Vagina (tissue), 2 donors: Measurements from ENCODE around the gene PSMA7. TPM values are rescaled to one million over a fixed set of nuclear protein-coding genes. Genes with fewer than 3 reads are reported as not detected.

ENCODE experiments used
- DNase-seq, 2 donors: peaks; one replicate each; pipeline ENCODE4 v3.0.0-alpha.2; 2017; ENCODE audit errors: extremely low spot score in 2 of 2
- H3K27ac ChIP-seq: fragments of 200-600 bp; sonication (generic); one replicate; pipeline ENCODE4 v1.5.1; 2019
- H3K27me3 ChIP-seq: fragments of 200-600 bp; sonication (generic); one replicate; pipeline ENCODE4 v1.5.1; 2019
- H3K36me3 ChIP-seq, 2 donors: fragments of 200-600 bp; sonication (generic); one replicate each; pipeline ENCODE4 v1.5.1; 2017 to 2019
- H3K4me1 ChIP-seq: fragments of 200-600 bp; sonication (generic); one replicate; pipeline ENCODE4 v1.5.1; 2019
- H3K4me3 ChIP-seq, 2 donors: fragments of 200-600 bp; sonication (generic); 1 replicate in 1 of 2; 2 replicates in 1 of 2; pipeline ENCODE4 v1.5.1; 2016 to 2019
- H3K9me3 ChIP-seq: fragments of 200-600 bp; sonication (generic); one replicate; pipeline ENCODE4 v1.5.1; 2019
- CTCF ChIP-seq, 3 experiments: fragments of 450-650 bp in 2 of 3; fragments of 200-600 bp in 1 of 3; sonication (generic) in 1 of 3; IDR thresholded peaks; one replicate each; pipeline ENCODE4 v1.5.1; 2017 to 2019; ENCODE audit warnings: antibody characterized with exemption in 3 of 3, mild to moderate bottlenecking in 2 of 3, moderate library complexity in 2 of 3
- POLR2A ChIP-seq, 2 donors: fragments of 450-650 bp; IDR thresholded peaks; one replicate each; pipeline ENCODE4 v1.6.1; 2017; ENCODE audit warnings: antibody characterized with exemption in 2 of 2, mild to moderate bottlenecking in 2 of 2, moderate library complexity in 2 of 2
- POLR2AphosphoS5 ChIP-seq, 2 donors: sonication (generic); formaldehyde crosslinking; IDR thresholded peaks; one replicate each; pipeline ENCODE4 v1.9.0; 2017; ENCODE audit warnings: antibody characterized with exemption in 2 of 2, mild to moderate bottlenecking in 2 of 2, low read depth in 1 of 2; ENCODE audit not compliant: insufficient read depth in 1 of 2
- intact Hi-C: fragments of 100-400 bp; cut with DNase I; formaldehyde crosslinking; loops from one replicate; pipeline ENCODE4 v1.15.1; 2023
- total RNA-seq: library from RNA; depleted of rRNA; stranded (reverse); fragments of >200 nt; gene quantifications from one replicate; pipeline ENCODE4 v1.2.3, GENCODE V29; 2016

Gene PSMA7
- total RNA-seq, 1 donor from 2014 or later, result 319 TPM

DNA sequence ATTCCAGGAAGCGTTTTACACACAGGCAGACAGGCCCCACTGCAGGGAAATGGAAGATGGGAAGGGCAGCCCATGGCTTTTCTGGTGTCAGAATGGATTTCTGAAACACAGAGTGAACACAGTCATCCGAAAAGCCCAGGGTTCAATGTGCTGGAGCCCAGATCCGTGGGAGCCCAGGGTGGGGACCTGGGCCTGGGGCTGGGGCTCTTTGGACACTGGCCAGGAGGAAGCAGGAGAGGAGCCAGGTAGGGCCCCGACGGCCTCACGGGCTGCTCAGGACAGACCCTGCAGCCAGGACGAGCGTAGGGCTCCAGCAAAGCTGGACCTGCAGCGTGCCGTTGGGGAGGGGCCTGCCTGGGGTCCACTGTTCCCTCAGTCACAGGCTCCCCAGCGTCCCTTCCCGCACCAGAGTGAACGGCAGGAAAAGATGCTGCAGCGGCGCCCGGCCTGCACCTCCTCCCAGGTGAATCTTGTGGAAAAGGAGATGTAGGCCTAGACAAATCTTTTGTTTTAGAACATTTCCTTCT, 45.2 kb downstream of the PSMA7 start:
- Histone ChIP-seq H3K9me3 (no peaks in the 10 kb centered on the region), H3K36me3 (no peaks in the 10 kb centered on the region), H3K27me3 (no peaks in the 10 kb centered on the region), H3K27ac (no peak overlapping the region), H3K4me3 (no peak overlapping the region), H3K4me1 (no peaks in the 10 kb centered on the region)
- DNase-seq, result no peak
- TF ChIP-seq CTCF (IDR thresholded peaks at IDR 0.05) (no peak), POLR2AphosphoS5 (IDR thresholded peaks at IDR 0.05; ENCODE audit: insufficient read depth in 1 of 2, low read depth in 1 of 2) (no peak), POLR2A (IDR thresholded peaks at IDR 0.05) (no peak)
- intact Hi-C loops, result no loop called here

DNA sequence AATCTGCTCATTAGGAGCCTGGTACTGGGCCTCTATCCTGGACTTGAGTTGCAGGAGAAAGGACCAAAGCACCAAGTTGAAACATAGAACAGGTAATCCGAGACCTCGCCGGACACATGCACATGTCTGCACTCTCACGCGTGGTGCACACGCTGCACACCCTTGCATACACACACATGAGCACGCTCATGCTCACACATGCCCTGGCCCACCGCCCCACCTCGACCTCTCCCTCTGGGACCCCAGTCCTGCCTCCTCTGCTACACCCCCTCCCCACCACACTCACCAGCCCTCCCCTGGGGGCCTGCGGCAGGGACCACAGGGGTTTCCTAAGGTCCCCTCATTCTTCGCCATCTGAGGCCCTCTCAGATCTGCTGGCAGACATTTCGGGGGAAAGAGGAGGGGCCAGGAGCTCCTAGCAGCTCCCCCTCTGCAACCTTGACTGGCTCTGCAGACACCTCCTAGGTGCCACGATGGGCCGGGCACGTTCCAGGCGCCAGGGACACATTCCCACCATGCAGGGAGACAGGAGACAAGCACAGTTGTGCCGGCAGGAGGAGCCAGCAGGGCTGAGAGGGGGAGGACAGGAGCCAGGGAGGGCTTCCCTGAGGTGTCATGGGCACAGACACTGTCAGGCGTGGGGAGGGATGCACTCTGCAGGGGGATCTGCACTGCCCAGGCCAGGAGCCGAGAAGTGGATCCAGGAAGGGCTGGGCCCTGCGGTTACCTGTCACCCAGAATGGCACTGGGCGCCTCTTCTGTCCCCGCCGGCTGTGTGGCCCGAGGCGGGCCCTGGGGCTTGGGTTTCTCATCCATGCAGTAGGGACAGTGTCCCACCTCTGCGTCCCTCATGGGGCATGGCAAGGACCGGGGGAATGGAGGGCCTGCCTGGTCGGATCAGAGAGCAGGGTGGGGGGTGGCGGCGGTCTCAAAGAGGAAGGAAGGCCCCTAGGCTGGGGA, 46.5 kb downstream of the PSMA7 start:
- no peaks in the 10 kb centered on the region for H3K36me3 ChIP-seq
- no peaks in the 10 kb centered on the region for H3K4me1 ChIP-seq
- no peaks in the 10 kb centered on the region for H3K9me3 ChIP-seq
- intact Hi-C loops, result no loop called here
- H3K4me3 ChIP-seq, result no peak overlapping the region
- no peak overlapping the region for H3K27ac ChIP-seq
- no peak for DNase-seq
- TF ChIP-seq POLR2AphosphoS5 (IDR thresholded peaks at IDR 0.05; ENCODE audit: insufficient read depth in 1 of 2, low read depth in 1 of 2) (no peak), CTCF (IDR thresholded peaks at IDR 0.05) (no peak), POLR2A (IDR thresholded peaks at IDR 0.05) (no peak)
- no peaks in the 10 kb centered on the region for H3K27me3 ChIP-seq

DNA sequence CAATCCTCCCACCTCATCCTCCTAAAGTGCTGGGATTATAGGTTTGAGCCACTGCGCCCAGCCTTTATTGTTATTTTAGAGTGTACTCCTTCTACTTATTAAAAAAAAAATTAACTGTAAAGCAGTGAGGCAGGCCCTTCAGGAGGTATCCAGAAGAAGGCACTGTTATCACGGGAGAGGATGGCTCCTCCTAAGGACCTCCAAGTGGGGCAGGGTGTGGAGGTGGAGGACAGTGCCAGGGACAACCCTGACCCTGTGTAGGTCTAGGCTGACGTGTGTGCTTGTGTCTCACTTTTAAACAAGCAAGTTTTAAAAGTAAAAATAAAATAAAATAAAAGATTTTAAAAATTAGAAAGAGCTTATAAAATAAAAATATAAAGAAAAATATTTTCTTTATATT, 53.8 kb downstream of the PSMA7 start:
- Histone ChIP-seq H3K27me3 (no peaks in the 10 kb centered on the region), H3K36me3 (no peaks in the 10 kb centered on the region), H3K27ac (no peak overlapping the region), H3K9me3 (no peaks in the 10 kb centered on the region), H3K4me1 (no peaks in the 10 kb centered on the region), H3K4me3 (no peak overlapping the region)
- intact Hi-C loops, result no loop called here
- no peak for DNase-seq
- TF ChIP-seq POLR2A (IDR thresholded peaks at IDR 0.05) (no peak), POLR2AphosphoS5 (IDR thresholded peaks at IDR 0.05; ENCODE audit: insufficient read depth in 1 of 2, low read depth in 1 of 2) (no peak), CTCF (IDR thresholded peaks at IDR 0.05) (no peak)

GRCh38 chr20:62088258-62089127, 54.7 kb downstream of the PSMA7 start:
- no peaks in the 10 kb centered on the region for H3K4me1 ChIP-seq
- H3K27me3 ChIP-seq, result no peaks in the 10 kb centered on the region
- intact Hi-C loops, result no loop called here
- no peak for DNase-seq
- H3K36me3 ChIP-seq, result no peaks in the 10 kb centered on the region
- no peak overlapping the region for H3K27ac ChIP-seq
- H3K4me3 ChIP-seq, result no peak overlapping the region
- TF ChIP-seq POLR2AphosphoS5 (IDR thresholded peaks at IDR 0.05; ENCODE audit: insufficient read depth in 1 of 2, low read depth in 1 of 2), result no peak
- no peaks in the 10 kb centered on the region for H3K9me3 ChIP-seq

DNA sequence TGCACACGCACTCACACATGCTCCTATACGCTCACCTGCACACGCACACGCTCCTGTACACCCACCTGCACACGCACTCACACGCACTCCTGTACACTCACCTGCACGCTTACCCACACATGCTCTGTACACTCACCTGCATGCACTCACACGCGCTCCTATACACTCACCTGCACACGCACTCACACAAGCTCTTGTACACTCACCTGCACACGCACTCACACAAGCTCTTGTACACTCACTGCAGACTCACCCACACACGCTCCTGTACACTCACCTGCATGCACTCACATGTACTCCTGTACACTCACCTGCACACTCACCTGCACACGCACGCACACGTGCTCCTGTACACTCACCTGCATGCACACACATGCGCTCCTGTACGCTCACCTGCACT, 55.6 kb downstream of the PSMA7 start:
- intact Hi-C loops, result no loop called here
- TF ChIP-seq POLR2AphosphoS5 (IDR thresholded peaks at IDR 0.05; ENCODE audit: insufficient read depth in 1 of 2, low read depth in 1 of 2), result no peak
- Histone ChIP-seq H3K4me3 (no peak overlapping the region), H3K36me3 (no peaks in the 10 kb centered on the region), H3K4me1 (no peaks in the 10 kb centered on the region), H3K9me3 (no peaks in the 10 kb centered on the region), H3K27ac (no peak overlapping the region), H3K27me3 (no peaks in the 10 kb centered on the region)
- DNase-seq, result no peak
